ENCODE data around the gene SNED1. TPM values are rescaled to one million over a fixed set of nuclear protein-coding genes. Genes with fewer than 3 reads are reported as not detected.

SNED1 gene
- polyA plus RNA-seq, 1 donor (not counting 4 experiments of a cell fraction or from before 2014, with no cell fraction given), result 0.12 TPM

DNA sequence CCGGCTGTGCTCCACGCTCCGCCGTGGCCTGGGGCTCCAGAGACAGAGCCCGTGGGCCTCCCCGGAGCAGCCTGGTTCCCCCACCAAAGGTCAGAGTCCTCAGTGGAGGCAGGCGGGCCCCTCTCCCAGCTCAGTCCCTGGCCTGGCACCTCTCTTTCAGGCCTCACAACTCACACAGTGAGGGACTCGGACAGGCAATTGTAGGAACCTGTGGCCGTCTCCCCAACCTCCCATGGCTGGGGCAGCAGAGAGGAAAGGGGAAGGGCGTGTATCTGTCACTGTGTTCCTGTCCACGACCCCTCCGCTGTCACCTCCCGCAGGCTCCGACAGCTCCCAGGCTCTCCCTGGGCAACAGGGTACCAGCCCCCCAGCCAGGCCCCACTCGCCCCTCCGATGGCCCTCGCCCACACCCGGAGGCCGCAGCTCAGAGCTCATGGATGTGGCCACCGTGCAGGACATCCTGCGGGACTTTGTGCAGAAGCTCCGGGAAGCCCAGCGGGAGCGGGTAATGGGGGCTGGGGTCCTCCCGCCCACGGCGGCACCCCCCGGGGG lies 32.4 kb upstream of the SNED1 start:
- H3K4me1 ChIP-seq (ENCODE audit: control insufficient read depth, extremely low read depth, insufficient read depth, low read length), result no peaks in the 10 kb centered on the region
- H3K9me3 ChIP-seq (ENCODE audit: control insufficient read depth, low read depth, low read length), result no peaks in the 10 kb centered on the region
- H2AFZ ChIP-seq (ENCODE audit: control insufficient read depth, low read length), result no peak overlapping the region
- no peaks in the 10 kb centered on the region for H4K20me1 ChIP-seq (ENCODE audit: control insufficient read depth, extremely low read depth, insufficient read depth, low read length)
- no peak overlapping the region for H3K9ac ChIP-seq (ENCODE audit: control insufficient read depth, extremely low read depth, insufficient read depth, low read length)
- peaks cover 1% of the 10 kb centered on the region for H3K27me3 ChIP-seq (ENCODE audit: control insufficient read depth, extremely low read depth, insufficient read depth, low read length)
- no peak for FAIRE-seq
- H3K79me2 ChIP-seq (ENCODE audit: control insufficient read depth, insufficient read depth, low read length), result no peaks in the 10 kb centered on the region
- TF ChIP-seq EZH2 (IDR thresholded peaks at IDR 0.05; ENCODE audit: low read length), result no peak
- H3K4me2 ChIP-seq (ENCODE audit: control insufficient read depth, extremely low read depth, insufficient read depth, low read depth, low read length), result no peak overlapping the region
- H3K27ac ChIP-seq (ENCODE audit: control insufficient read depth, insufficient read depth, low read length), result no peak overlapping the region
- dilution Hi-C loops (cut with MboI; ENCODE audit: extremely low pct_ligation_motif_present, low sequenced_read_pairs), result no loop called here
- no peaks in the 10 kb centered on the region for H3K9me1 ChIP-seq (ENCODE audit: control insufficient read depth, extremely low read depth, insufficient read depth, low read length)
- no peak for DNase-seq (ENCODE audit: low read depth, low spot score)
- H3K36me3 ChIP-seq (ENCODE audit: control insufficient read depth in 2 of 2, extremely low read depth in 1 of 2, insufficient read depth in 2 of 2, low read length in 2 of 2), result no peaks in the 10 kb centered on the region
- no peak overlapping the region for H3K4me3 ChIP-seq (ENCODE audit: control insufficient read depth in 2 of 3, extremely low read depth in 1 of 3, insufficient read depth in 2 of 3, low read depth in 1 of 3, low read length in 3 of 3)

GRCh38 chr2:240966457-240966905 lies 31.9 kb upstream of the SNED1 start:
- Histone ChIP-seq H3K9me1 (ENCODE audit: control insufficient read depth, extremely low read depth, insufficient read depth, low read length) (no peaks in the 10 kb centered on the region), H3K27me3 (ENCODE audit: control insufficient read depth, extremely low read depth, insufficient read depth, low read length) (peaks cover 5% of the 10 kb centered on the region), H3K4me3 (ENCODE audit: control insufficient read depth in 2 of 3, extremely low read depth in 1 of 3, insufficient read depth in 2 of 3, low read depth in 1 of 3, low read length in 3 of 3) (no peak overlapping the region), H2AFZ (ENCODE audit: control insufficient read depth, low read length) (no peak overlapping the region), H3K27ac (ENCODE audit: control insufficient read depth, insufficient read depth, low read length) (no peak overlapping the region), H3K4me2 (ENCODE audit: control insufficient read depth, extremely low read depth, insufficient read depth, low read depth, low read length) (no peak overlapping the region), H4K20me1 (ENCODE audit: control insufficient read depth, extremely low read depth, insufficient read depth, low read length) (no peaks in the 10 kb centered on the region), H3K79me2 (ENCODE audit: control insufficient read depth, insufficient read depth, low read length) (no peaks in the 10 kb centered on the region), H3K4me1 (ENCODE audit: control insufficient read depth, extremely low read depth, insufficient read depth, low read length) (no peaks in the 10 kb centered on the region), H3K36me3 (ENCODE audit: control insufficient read depth in 2 of 2, extremely low read depth in 1 of 2, insufficient read depth in 2 of 2, low read length in 2 of 2) (no peaks in the 10 kb centered on the region), H3K9me3 (ENCODE audit: control insufficient read depth, low read depth, low read length) (no peaks in the 10 kb centered on the region), H3K9ac (ENCODE audit: control insufficient read depth, extremely low read depth, insufficient read depth, low read length) (no peak overlapping the region)
- FAIRE-seq, result no peak
- DNase-seq (ENCODE audit: low read depth, low spot score), result no peak
- dilution Hi-C loops (cut with MboI; ENCODE audit: extremely low pct_ligation_motif_present, low sequenced_read_pairs), result no loop called here
- TF ChIP-seq EZH2 (IDR thresholded peaks at IDR 0.05; ENCODE audit: low read length) (no peak), CTCF (optimal IDR thresholded peaks at IDR 0.05 in 1 of 3, IDR thresholded peaks at IDR 0.05 in 1 of 3, conservative IDR thresholded peaks at IDR 0.05 in 1 of 3; ENCODE audit: extremely low read depth in 1 of 3, insufficient read depth in 2 of 3, low read length in 3 of 3) (no peak)
